ENCODE results near the gene ZMYND8. TPM values are rescaled to one million over a fixed set of nuclear protein-coding genes. Genes with fewer than 3 reads are reported as not detected.
"Not testable (repeated sequence)": the region's sequence is repeated elsewhere in the genome, so short reads cannot be mapped to it uniquely, and the experiment has no call there.

ZMYND8 gene
- total RNA-seq, 2 experiments from 2014 or later, result 33.0 to 34.3 TPM

DNA sequence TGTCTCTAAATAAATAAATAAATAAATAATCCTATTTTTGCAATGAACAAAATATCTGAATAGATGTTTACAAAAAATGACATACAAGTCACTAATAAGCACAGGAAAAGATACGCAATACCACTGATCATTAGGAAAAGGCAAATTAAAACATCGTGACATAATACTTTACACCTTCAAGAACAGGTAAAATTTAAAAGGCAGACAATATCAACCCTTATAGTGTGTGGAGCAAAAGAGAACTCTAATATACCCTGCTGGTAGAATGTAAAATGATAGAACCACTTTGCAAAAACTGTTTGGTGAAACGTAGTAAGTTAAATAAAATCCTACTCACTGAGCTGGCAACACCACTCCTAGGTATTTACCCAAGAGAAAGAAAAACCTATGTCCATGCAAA, 67.4 kb downstream of the ZMYND8 start:
- Mint-ChIP-seq H3K4me1 (ENCODE audit: low read depth) (no peaks in the 10 kb centered on the region), H3K27me3 (no peaks in the 10 kb centered on the region), H3K27ac (no peak overlapping the region), H3K36me3 (ENCODE audit: low read depth) (peaks cover 87% of the 10 kb centered on the region), H3K9me3 (no peaks in the 10 kb centered on the region), H3K4me3 (no peak overlapping the region)
- CTCF ChIA-PET, result interaction anchor here (1.5 kb wide), 1 partner anchor 95 kb away, joined by 5 read pairs; no protein-coding TSS in a partner anchor
- TF ChIP-seq, protein P1, sequence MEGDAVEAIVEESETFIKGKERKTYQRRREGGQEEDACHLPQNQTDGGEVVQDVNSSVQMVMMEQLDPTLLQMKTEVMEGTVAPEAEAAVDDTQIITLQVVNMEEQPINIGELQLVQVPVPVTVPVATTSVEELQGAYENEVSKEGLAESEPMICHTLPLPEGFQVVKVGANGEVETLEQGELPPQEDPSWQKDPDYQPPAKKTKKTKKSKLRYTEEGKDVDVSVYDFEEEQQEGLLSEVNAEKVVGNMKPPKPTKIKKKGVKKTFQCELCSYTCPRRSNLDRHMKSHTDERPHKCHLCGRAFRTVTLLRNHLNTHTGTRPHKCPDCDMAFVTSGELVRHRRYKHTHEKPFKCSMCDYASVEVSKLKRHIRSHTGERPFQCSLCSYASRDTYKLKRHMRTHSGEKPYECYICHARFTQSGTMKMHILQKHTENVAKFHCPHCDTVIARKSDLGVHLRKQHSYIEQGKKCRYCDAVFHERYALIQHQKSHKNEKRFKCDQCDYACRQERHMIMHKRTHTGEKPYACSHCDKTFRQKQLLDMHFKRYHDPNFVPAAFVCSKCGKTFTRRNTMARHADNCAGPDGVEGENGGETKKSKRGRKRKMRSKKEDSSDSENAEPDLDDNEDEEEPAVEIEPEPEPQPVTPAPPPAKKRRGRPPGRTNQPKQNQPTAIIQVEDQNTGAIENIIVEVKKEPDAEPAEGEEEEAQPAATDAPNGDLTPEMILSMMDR (IDR thresholded peaks at IDR 0.05), result no peak
- intact Hi-C loops (cut with DNase I, micrococcal nuclease), result no loop called here
- Histone ChIP-seq H3K36me3 (ENCODE audit: insufficient read depth, low read length) (peaks cover 83% of the 10 kb centered on the region), H3K27ac (ENCODE audit: low read depth in 1 of 2, low read length in 2 of 2) (no peak overlapping the region), H3K9me3 (ENCODE audit: control insufficient read depth in 1 of 2, insufficient read depth in 1 of 2, low read length in 2 of 2) (no peaks in the 10 kb centered on the region), H3K4me3 (ENCODE audit: low read length) (no peak overlapping the region), H3K27me3 (ENCODE audit: control insufficient read depth in 1 of 2, insufficient read depth in 2 of 2, low read length in 2 of 2) (no peaks in the 10 kb centered on the region), H3K4me1 (ENCODE audit: insufficient read depth, low read length) (no peaks in the 10 kb centered on the region)
- DNase-seq (no peak), ATAC-seq (ENCODE audit: poor library complexity) (no peak)
- POLR2A ChIA-PET, result no interaction called here

DNA sequence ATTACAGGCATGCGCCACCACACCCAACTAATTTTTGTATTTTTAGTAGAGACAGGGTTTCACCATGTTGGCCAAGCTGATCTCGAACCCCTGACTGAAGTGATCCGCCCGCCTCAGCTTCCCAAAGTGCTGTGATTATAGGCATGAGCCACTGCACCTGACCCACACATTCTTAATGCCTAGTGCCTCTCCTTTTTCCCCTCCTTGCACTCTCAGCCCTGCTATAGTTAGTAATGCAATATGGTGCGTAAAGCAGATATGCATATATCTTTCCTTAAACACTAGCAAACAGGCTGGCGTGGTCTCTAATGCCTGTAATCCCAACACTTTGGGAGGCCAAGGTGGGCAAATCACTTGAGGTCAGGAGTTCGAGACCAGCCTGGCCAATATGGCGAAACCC, 68.0 kb downstream of the ZMYND8 start:
- POLR2A ChIA-PET; ATAC-seq (ENCODE audit: poor library complexity); H3K27me3 ChIP-seq (ENCODE audit: control insufficient read depth in 1 of 2, insufficient read depth in 2 of 2, low read length in 2 of 2); H3K4me1 ChIP-seq (ENCODE audit: insufficient read depth, low read length); H3K27me3 Mint-ChIP-seq; H3K4me3 Mint-ChIP-seq; H3K9me3 Mint-ChIP-seq; CTCF ChIA-PET; intact Hi-C loops (cut with DNase I, micrococcal nuclease); H3K9me3 ChIP-seq (ENCODE audit: control insufficient read depth in 1 of 2, insufficient read depth in 1 of 2, low read length in 2 of 2); H3K4me3 ChIP-seq (ENCODE audit: low read length); H3K27ac Mint-ChIP-seq; H3K4me1 Mint-ChIP-seq (ENCODE audit: low read depth); H3K27ac ChIP-seq (ENCODE audit: low read depth in 1 of 2, low read length in 2 of 2); DNase-seq: not testable (repeated sequence)
- H3K36me3 Mint-ChIP-seq (ENCODE audit: low read depth), result peaks cover 87% of the 10 kb centered on the region
- H3K36me3 ChIP-seq (ENCODE audit: insufficient read depth, low read length), result peaks cover 81% of the 10 kb centered on the region

DNA sequence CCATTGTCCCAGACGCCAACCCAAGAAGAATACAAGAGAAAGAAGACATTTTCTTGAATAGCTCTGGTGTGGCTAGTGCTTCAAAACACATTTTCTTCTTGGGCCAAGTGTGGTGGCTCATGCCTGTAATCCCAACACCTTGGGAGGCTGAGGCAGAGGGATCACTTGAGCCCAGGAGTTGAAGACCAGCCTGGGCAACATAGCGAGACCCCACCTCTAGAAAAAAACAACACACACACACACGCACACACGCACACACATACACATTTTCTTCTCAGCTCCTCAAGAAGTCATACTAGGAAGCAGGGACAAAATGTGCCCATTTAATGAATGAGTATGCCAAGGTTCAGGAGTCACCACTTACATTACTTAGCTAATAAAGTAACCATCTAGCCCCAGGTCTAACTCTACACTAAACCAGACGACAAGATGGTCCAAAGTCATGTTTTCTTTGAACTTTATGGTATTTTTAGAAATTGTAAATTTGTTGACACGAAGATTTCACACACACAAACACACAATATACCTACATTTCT, 68.8 kb downstream of the ZMYND8 start:
- Histone ChIP-seq H3K4me1 (ENCODE audit: insufficient read depth, low read length) (no peaks in the 10 kb centered on the region), H3K9me3 (ENCODE audit: control insufficient read depth in 1 of 2, insufficient read depth in 1 of 2, low read length in 2 of 2) (no peaks in the 10 kb centered on the region), H3K36me3 (ENCODE audit: insufficient read depth, low read length) (peaks cover 84% of the 10 kb centered on the region), H3K27ac (ENCODE audit: low read depth in 1 of 2, low read length in 2 of 2) (no peak overlapping the region), H3K4me3 (ENCODE audit: low read length) (no peak overlapping the region), H3K27me3 (ENCODE audit: control insufficient read depth in 1 of 2, insufficient read depth in 2 of 2, low read length in 2 of 2) (no peaks in the 10 kb centered on the region)
- ATAC-seq (ENCODE audit: poor library complexity) (no peak), DNase-seq (no peak)
- no peaks in the 10 kb centered on the region for H3K27me3 Mint-ChIP-seq
- no peaks in the 10 kb centered on the region for H3K9me3 Mint-ChIP-seq
- H3K4me3 Mint-ChIP-seq, result no peak overlapping the region
- H3K4me1 Mint-ChIP-seq (ENCODE audit: low read depth), result no peaks in the 10 kb centered on the region
- intact Hi-C loops (cut with DNase I, micrococcal nuclease), result no loop called here
- H3K27ac Mint-ChIP-seq, result no peak overlapping the region
- H3K36me3 Mint-ChIP-seq (ENCODE audit: low read depth), result peaks cover 89% of the 10 kb centered on the region
- CTCF ChIA-PET, result no interaction called here
- TF ChIP-seq, protein P1 (IDR thresholded peaks at IDR 0.05), result no peak
- POLR2A ChIA-PET, result no interaction called here

DNA sequence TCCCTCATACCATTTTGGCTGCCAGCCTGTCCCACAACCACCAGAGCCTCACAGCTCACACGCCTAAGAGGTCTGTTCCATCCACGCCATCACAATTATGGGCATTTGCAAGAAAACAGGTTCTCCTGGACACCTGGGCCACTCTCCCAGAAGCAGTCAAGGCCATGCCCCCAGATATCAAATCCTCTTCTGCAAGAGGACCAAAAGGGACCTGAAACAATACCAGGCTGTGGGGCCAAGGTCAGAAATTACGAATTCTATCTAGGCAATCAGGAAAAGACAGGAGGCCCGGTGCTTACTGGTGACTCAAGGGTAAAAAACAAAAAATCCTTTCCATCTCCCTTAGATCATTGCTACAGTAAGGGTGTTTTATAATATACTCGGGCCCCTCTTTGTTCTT, 69.8 kb downstream of the ZMYND8 start:
- H3K9me3 ChIP-seq (ENCODE audit: control insufficient read depth in 1 of 2, insufficient read depth in 1 of 2, low read length in 2 of 2), result no peaks in the 10 kb centered on the region
- H3K27ac ChIP-seq (ENCODE audit: low read depth in 1 of 2, low read length in 2 of 2), result no peak overlapping the region
- TF ChIP-seq, protein P1 (IDR thresholded peaks at IDR 0.05), result no peak
- no peak overlapping the region for H3K4me3 ChIP-seq (ENCODE audit: low read length)
- no peak overlapping the region for H3K4me3 Mint-ChIP-seq
- intact Hi-C loops (cut with DNase I, micrococcal nuclease), result no loop called here
- H3K36me3 ChIP-seq (ENCODE audit: insufficient read depth, low read length), result peaks cover 84% of the 10 kb centered on the region
- no peaks in the 10 kb centered on the region for H3K4me1 ChIP-seq (ENCODE audit: insufficient read depth, low read length)
- ATAC-seq (ENCODE audit: poor library complexity) (no peak), DNase-seq (no peak)
- POLR2A ChIA-PET, result no interaction called here
- H3K27me3 ChIP-seq (ENCODE audit: control insufficient read depth in 1 of 2, insufficient read depth in 2 of 2, low read length in 2 of 2), result no peaks in the 10 kb centered on the region
- no peaks in the 10 kb centered on the region for H3K9me3 Mint-ChIP-seq
- peaks cover 86% of the 10 kb centered on the region for H3K36me3 Mint-ChIP-seq (ENCODE audit: low read depth)
- CTCF ChIA-PET, result no interaction called here
- no peak overlapping the region for H3K27ac Mint-ChIP-seq
- no peaks in the 10 kb centered on the region for H3K4me1 Mint-ChIP-seq (ENCODE audit: low read depth)
- no peaks in the 10 kb centered on the region for H3K27me3 Mint-ChIP-seq
